A549 treated with CpdA at 1 μM for 4 hours (cell line): ENCODE measurements around the gene ELMO3. TPM values are rescaled to one million over a fixed set of nuclear protein-coding genes. Genes with fewer than 3 reads are reported as not detected.

Experiments
- total RNA-seq: library from RNA; stranded (reverse); fragments of 200-300 nt; extraction: Qiagen RNA extraction; gene quantifications from 5 replicates; pipeline ENCODE4 v1.2.3, GENCODE V29; 2022; ENCODE audit warnings: low read depth

The ELMO3 gene, protein sequence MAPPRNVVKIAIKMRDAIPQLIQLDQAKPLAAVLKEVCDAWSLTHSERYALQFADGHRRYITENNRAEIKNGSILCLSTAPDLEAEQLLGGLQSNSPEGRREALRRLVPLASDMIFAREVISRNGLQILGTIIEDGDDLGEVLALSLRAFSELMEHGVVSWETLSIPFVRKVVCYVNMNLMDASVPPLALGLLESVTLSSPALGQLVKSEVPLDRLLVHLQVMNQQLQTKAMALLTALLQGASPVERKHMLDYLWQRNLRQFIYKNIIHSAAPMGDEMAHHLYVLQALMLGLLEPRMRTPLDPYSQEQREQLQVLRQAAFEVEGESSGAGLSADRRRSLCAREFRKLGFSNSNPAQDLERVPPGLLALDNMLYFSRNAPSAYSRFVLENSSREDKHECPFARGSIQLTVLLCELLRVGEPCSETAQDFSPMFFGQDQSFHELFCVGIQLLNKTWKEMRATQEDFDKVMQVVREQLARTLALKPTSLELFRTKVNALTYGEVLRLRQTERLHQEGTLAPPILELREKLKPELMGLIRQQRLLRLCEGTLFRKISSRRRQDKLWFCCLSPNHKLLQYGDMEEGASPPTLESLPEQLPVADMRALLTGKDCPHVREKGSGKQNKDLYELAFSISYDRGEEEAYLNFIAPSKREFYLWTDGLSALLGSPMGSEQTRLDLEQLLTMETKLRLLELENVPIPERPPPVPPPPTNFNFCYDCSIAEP
- 0.66 to 1.4 TPM (median 1.3 TPM) in 5 replicates for total RNA-seq

GRCh38 chr16:67199011-67199807 lies at the start of gene ELMO3:
Gene ELMO3, plus strand, starts transcription at chr16:67199131. Its CDS starts 196 bp downstream, at chr16:67199327.

GRCh38 chr16:67150833-67151396 lies 48.0 kb upstream of the ELMO3 start, which contains the start of gene B3GNT9:
Gene B3GNT9, minus strand, starts transcription at chr16:67150998. Its CDS starts 513 bp downstream, at chr16:67150485.

DNA sequence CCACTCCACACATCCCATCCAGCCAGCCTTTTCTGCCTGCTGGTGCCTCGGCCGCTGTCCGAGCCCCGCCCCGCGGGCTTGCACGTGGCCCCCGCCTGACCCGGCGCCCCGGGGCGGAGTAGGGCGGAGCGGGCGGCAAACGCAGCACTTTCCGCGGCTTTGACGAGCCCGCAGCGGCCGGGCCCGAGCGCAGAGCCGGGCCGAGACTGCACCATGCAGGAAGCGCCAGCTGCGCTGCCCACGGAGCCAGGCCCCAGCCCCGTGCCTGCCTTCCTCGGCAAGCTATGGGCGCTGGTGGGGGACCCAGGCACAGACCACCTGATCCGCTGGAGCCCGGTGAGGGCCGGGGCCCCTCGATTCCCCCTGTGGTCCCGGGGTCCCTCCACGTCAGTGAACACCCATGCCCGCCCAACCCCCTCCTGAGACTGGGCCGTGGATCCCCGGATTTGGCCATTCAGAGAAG lies 34.3 kb upstream of the ELMO3 start, which contains the start of gene HSF4:
HSF4 (plus strand) TSS at position 147 of the 463 bp plus-strand sequence; CDS start at position 214, 67 bp downstream.

DNA sequence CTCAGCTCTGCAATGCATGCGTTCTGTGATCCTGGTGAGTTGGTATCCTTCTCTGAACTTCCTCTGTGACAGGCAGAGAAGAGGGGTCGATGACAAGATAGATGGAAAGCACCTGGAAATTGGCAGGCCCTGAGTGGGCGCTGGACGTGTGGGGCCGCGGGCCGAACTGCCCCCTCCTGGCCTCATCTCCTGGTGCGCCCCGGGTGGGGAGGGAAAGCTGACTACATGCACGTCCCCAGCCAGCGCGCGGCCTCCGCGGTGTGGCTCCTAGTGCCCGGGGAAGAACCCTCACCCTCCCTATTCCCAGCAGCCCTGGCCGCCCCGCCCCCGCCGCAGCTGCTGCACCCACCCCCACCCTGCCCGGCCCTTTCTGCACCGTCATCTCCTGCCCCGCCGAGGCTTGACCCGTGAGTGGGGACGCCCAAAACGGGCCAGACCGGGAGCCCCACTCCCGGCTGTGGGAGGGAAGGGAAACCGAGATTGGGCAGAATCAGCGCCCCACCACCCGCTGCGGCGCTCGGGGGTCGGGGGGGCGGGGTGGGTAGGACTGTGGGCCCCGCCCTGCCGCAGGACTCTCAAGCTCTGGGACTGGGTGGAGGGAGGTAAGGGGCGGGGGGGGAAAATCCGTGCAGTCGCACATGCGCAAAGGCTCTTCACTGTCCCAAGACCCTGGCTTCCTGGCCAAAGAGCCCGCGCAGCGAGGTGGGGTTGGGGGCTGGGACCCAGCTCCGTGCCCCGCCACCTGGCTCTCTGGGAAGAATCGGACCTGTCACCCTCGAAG lies 28.6 kb upstream of the ELMO3 start, which contains the start of gene NOL3:
NOL3 (plus strand) TSS at position 371 of the 781 bp plus-strand sequence.

DNA sequence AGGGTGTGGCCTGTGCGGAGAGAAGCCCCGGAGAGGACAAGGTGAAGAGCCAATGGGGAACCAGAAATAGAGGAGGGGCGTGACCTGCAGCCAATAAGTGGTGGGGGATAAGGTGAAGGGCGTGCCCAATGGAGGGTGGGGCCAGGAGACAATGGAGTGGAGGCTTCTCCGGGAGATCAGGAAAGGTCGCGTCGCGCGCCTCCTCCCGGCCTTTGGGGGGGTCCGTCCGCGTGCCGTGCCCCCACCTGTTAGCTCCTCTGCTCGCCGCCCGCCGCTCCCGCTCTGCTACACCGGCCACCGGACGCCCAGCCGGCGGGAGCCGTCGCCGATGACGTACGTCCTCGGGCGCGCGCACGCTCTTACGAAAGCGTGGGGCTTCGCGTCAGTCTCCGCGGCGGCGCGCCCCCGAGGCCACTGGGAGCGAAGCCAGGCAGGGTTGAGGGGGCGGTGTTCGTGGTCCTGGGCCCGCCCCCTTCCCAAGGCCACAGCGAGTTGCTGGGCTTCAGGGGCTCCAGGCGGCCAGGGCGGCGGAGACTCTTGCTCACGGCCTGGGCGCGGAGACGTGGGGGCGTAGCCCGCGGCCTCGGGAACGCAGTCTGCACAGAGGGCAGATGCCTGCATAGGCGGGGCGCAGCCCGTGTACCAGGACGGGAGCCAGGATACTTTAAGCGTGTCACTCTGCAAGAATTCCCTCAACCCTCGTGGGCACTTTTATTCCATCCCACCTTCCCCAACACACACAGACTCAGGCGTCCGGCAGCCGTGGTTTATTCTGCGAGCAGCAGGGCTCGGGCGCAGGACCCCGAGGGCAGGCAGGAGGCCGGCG lies 15.1 kb upstream of the ELMO3 start, which contains the start of gene MATCAP1:
MATCAP1 (minus strand) TSS at position 337 of the 826 bp plus-strand sequence. CDS start 3,353 bp downstream, outside the sequence.

DNA sequence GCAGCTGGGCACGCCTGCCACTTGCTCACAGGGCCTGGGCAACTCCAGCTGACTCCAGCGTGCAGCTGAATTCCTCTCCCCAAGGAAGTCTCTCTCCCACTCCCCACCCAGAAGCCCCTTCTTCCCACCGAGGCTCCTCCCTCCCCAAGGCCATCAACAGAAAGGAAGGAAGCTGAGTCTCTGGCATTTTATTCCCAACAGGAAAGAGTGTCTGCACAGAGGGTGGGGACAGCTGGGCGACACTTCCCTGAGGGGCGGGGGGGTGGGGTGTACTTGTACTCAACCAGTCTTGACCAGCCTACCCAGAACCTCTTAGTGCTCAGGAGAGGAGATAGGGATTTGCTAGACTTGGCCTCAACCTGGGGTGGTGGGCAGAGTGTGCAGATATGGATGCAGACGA lies 8.9 kb upstream of the ELMO3 start, which contains the start of gene EXOC3L1:
EXOC3L1 (minus strand) TSS at position 96 of the 400 bp plus-strand sequence. CDS start 460 bp downstream, outside the sequence.

DNA sequence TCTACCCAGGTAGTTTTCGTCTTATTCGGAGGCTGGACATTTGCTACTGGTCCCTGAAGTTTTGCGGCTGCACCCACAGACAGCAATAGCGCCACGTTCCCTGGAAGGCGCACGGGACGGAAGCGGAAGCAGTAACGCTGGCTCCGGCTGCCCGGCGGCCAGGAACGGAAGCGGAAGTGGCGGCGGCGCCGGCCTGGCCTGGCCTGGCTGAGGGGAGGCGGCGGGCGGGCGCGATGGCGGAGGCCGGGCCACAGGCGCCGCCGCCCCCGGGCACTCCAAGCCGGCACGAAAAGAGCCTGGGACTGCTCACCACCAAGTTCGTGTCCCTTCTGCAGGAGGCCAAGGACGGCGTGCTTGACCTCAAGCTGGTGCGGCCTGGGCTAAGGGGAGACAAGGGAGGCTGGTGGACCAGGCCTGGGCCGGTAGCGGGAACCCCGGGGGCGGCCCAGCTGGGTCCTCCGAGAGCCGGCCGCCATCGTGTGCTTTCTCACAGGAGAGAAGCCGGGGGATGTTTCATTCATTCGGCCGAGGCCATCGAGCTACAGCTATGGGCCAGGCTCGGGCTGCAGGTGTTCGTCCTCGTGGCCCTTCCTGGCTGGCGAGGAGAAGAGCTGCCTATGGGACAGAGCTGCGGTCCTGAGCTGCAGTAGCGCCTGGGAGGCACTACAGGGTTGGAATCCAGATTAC lies 6.8 kb upstream of the ELMO3 start, which contains the start of gene E2F4:
E2F4 (plus strand) TSS at position 161 of the 687 bp plus-strand sequence; CDS start at position 234, 73 bp downstream.

GRCh38 chr16:67226804-67227566 lies 28.1 kb downstream of the ELMO3 start, which contains the start of gene TMEM208:
Gene TMEM208, plus strand, starts transcription at chr16:67227130. Its CDS starts 89 bp downstream, at chr16:67227219.

DNA sequence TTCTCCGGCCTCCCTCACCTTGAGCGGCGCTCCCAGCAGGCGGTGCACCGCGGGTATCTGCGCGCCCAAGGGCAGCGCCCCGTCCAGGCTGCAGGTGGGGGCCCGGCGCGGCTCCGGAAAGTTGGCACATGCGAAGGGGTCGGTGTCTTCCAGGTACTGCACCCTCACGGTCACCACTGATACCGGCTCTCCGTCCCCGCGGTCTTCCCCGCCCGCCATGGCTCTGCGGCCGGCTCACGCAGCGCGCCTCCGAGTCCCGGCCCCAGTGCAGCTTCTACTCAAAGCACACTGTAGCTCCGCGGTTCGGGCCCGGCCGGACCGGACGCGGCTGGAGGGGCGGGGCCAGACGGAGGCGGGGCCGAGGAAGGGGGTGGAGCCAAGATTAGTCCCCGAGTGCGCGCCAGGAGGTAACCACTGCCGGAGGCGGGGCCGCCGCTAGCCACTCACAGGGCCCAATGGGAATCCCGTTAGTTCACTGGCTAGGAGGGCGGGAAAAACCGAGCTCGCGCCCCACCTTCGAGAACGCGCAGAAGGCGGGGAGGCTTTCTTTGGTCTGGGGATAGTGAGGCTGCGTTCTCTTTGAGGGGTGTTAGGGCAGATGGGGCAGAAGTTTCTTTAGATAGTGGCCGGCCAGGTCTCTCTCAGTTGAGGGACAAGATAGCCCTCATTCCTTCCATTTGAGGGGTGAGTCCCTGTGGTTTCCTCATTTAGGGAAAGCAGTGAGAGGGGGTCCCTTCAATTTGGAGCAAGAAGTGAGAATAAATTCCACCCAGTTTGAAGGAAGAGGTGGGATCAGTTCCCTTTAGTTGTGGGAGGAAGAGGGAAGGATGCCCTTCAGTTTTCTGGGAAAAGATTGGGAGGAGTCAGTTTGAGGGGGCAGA lies 48.5 kb downstream of the ELMO3 start, which contains the start of gene FHOD1:
FHOD1 (minus strand) TSS at position 290 of the 881 bp plus-strand sequence; CDS start at position 219, 71 bp downstream.

GRCh38 chr16:67248401-67249177 lies 49.7 kb downstream of the ELMO3 start, which contains the start of gene SLC9A5:
Gene SLC9A5, plus strand, starts transcription at chr16:67248979. Its CDS starts 36 bp downstream, at chr16:67249015.

Other genes with a start within 250 kb of the ELMO3 start
- gene CES3, start 237.9 kb upstream of the ELMO3 start, total RNA-seq, result 1.7 to 2.3 TPM (median 2.0 TPM) in 5 replicates
- gene CES4A, start 210.5 kb upstream of the ELMO3 start, total RNA-seq, result 1.3 to 2.1 TPM (median 1.6 TPM) in 5 replicates
- gene CBFB, start 170.0 kb upstream of the ELMO3 start, total RNA-seq, result 45.0 to 53.6 TPM (median 50.3 TPM) in 5 replicates
- gene PHAF1, start 89.2 kb upstream of the ELMO3 start, total RNA-seq, result 22.2 to 24.5 TPM (median 23.4 TPM) in 5 replicates
- 5.7 to 8.5 TPM (median 7.9 TPM) in 5 replicates for gene B3GNT9, start 48.1 kb upstream of the ELMO3 start, total RNA-seq
- 10.7 to 20.7 TPM (median 20.5 TPM) in 5 replicates for gene TRADD, start 39.2 kb upstream of the ELMO3 start, total RNA-seq
- gene FBXL8, start 39.2 kb upstream of the ELMO3 start, total RNA-seq, result 5.2 to 9.5 TPM (median 8.5 TPM) in 5 replicates
- 11.9 to 16.0 TPM (median 14.6 TPM) in 5 replicates for gene HSF4, start 34.4 kb upstream of the ELMO3 start, total RNA-seq
- gene NOL3, start 28.6 kb upstream of the ELMO3 start, total RNA-seq, result 44.9 to 52.4 TPM (median 50.2 TPM) in 5 replicates
- gene MATCAP1, start 15.2 kb upstream of the ELMO3 start, total RNA-seq, result 3.6 to 8.0 TPM (median 5.9 TPM) in 5 replicates
- gene EXOC3L1, start 9.0 kb upstream of the ELMO3 start, total RNA-seq, result 0.07 to 0.48 TPM in 2 of 5 replicates, not detected in the others
- gene E2F4, start 7.0 kb upstream of the ELMO3 start, total RNA-seq, result 75.9 to 98.6 TPM (median 92.7 TPM) in 5 replicates
- gene TMEM208, start 28.0 kb downstream of the ELMO3 start, total RNA-seq, result 78.6 to 101 TPM (median 94.1 TPM) in 5 replicates
- gene FHOD1, start 48.4 kb downstream of the ELMO3 start, total RNA-seq, result 40.1 to 51.6 TPM (median 48.9 TPM) in 5 replicates
- 1.2 to 1.7 TPM (median 1.6 TPM) in 5 replicates for gene SLC9A5, start 49.8 kb downstream of the ELMO3 start, total RNA-seq
- gene PLEKHG4, start 80.4 kb downstream of the ELMO3 start, total RNA-seq, result 15.2 to 22.1 TPM (median 18.3 TPM) in 5 replicates
- 0.06 to 0.46 TPM (median 0.22 TPM) in 5 replicates for gene KCTD19, start 127.6 kb downstream of the ELMO3 start, total RNA-seq
- 0.13 to 0.27 TPM (median 0.14 TPM) in 3 of 5 replicates, not detected in the others for gene LRRC36, start 127.7 kb downstream of the ELMO3 start, total RNA-seq
- gene TPPP3, start 194.4 kb downstream of the ELMO3 start, total RNA-seq, result 8.4 to 13.5 TPM (median 11.8 TPM) in 5 replicates
- 5.8 to 9.2 TPM (median 6.1 TPM) in 5 replicates for gene ZDHHC1, start 217.3 kb downstream of the ELMO3 start, total RNA-seq
- gene HSD11B2, start 232.0 kb downstream of the ELMO3 start, total RNA-seq, result 1.5 to 1.8 TPM (median 1.6 TPM) in 5 replicates